ENCODE results near the gene DNAH9. TPM values are rescaled to one million over a fixed set of nuclear protein-coding genes. Genes with fewer than 3 reads are reported as not detected.
A peak's percentile ranks its signal among the peaks of the same experiment; 100 is the strongest.

Gene DNAH9
- total RNA-seq, 6 experiments from 2014 or later = not detected

DNA sequence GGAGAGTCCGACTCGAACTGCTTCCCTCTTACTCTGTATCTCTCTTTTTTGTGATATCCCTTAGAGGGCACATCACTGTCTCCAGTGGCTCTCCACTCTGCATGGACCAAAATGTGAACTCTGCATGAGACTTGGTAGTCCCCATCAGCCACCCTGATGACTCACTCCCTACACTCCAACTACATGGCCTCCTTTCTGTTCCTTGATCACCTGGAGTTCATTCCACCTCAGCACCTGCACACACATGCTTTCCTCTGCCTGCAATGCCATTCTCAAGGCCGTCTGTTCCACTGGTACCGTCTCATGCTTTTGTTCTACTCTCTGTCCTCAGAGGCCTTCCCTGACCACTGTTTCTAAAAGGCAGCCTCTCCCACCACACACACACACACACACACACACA is 109.3 kb downstream of the DNAH9 start:
- no peak for TF ChIP-seq POLR2A (IDR thresholded peaks at IDR 0.05)
- TF ChIP-seq, protein P1, sequence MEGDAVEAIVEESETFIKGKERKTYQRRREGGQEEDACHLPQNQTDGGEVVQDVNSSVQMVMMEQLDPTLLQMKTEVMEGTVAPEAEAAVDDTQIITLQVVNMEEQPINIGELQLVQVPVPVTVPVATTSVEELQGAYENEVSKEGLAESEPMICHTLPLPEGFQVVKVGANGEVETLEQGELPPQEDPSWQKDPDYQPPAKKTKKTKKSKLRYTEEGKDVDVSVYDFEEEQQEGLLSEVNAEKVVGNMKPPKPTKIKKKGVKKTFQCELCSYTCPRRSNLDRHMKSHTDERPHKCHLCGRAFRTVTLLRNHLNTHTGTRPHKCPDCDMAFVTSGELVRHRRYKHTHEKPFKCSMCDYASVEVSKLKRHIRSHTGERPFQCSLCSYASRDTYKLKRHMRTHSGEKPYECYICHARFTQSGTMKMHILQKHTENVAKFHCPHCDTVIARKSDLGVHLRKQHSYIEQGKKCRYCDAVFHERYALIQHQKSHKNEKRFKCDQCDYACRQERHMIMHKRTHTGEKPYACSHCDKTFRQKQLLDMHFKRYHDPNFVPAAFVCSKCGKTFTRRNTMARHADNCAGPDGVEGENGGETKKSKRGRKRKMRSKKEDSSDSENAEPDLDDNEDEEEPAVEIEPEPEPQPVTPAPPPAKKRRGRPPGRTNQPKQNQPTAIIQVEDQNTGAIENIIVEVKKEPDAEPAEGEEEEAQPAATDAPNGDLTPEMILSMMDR (IDR thresholded peaks at IDR 0.05) = no peak
- Histone ChIP-seq H3K4me3 (no peak overlapping the region), H3K27me3 (no peaks in the 10 kb centered on the region), H3K9me3 (no peaks in the 10 kb centered on the region), H3K27ac (no peak overlapping the region), H3K36me3 (no peaks in the 10 kb centered on the region), H3K4me1 (peaks cover 0 to 12% (median 5%) of the 10 kb centered on the region in 4 donors)
- 94% methylated on average over 4 of the region's 4 CpGs for WGBS (ENCODE audit: insufficient coverage, low coverage, low lambda C conversion rate, missing lambda C conversion rate)
- no peak for ATAC-seq
- no peak for DNase-seq
- intact Hi-C loops (cut with DNase I) = no loop called here

DNA sequence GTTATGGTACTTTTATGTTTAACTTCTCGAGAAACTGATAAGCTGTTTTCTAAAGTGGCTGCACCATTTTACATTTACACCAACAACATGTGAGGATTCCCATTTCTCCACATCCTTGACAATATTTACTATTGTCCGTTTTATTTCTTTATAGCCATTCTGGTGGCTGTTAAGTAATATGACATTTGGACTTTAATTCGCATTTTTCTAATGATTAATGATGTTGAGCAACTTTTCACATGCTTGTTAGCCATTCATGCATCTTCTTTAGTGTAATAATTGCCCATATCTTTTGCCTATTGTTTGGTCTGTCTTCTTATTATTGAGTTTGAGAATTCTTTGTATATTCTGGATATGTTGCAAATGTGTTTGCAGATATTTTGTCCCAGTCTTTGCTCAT is 114.2 kb downstream of the DNAH9 start:
- Histone ChIP-seq H3K9me3 (no peaks in the 10 kb centered on the region), H3K27me3 (no peaks in the 10 kb centered on the region), H3K4me1 (peaks cover 0 to 9% (median 0%) of the 10 kb centered on the region in 4 donors), H3K4me3 (no peak overlapping the region), H3K27ac (no peak overlapping the region), H3K36me3 (no peaks in the 10 kb centered on the region)
- no peak for DNase-seq
- WGBS (ENCODE audit: insufficient coverage, low coverage, low lambda C conversion rate, missing lambda C conversion rate) = 33% methylated on average over 3 of the region's 3 CpGs
- TF ChIP-seq, protein P1 (IDR thresholded peaks at IDR 0.05) = no peak
- no peak for TF ChIP-seq POLR2A (IDR thresholded peaks at IDR 0.05)
- peak in 1 of 4 donors; percentile 55 for ATAC-seq
- intact Hi-C loops (cut with DNase I) = no loop called here

DNA sequence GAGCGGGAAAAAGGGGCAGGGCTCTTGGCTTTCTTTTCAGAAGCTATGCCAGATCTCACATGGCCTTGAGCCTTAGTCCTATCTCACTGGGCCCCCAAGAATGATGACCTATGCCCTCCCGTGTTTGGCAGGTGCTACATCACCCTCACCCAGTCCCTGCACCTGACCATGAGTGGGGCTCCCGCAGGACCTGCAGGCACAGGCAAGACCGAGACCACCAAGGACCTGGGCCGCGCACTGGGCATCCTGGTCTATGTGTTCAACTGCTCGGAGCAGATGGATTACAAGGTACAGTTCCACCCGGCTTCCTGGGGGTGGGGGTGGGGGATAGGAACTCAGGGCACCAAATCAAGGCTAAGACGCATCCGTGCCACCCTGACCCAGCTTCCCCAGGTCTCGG is 120.9 kb downstream of the DNAH9 start:
- peak in 1 of 4 donors; percentile 43 for ATAC-seq
- Histone ChIP-seq H3K9me3 (no peaks in the 10 kb centered on the region), H3K27me3 (no peaks in the 10 kb centered on the region), H3K36me3 (no peaks in the 10 kb centered on the region), H3K4me3 (no peak overlapping the region), H3K4me1 (no peaks in the 10 kb centered on the region), H3K27ac (no peak overlapping the region)
- TF ChIP-seq, protein P1 (IDR thresholded peaks at IDR 0.05) = no peak
- TF ChIP-seq POLR2A (IDR thresholded peaks at IDR 0.05) = no peak
- intact Hi-C loops (cut with DNase I) = no loop called here
- no peak for DNase-seq
- WGBS (ENCODE audit: insufficient coverage, low coverage, low lambda C conversion rate, missing lambda C conversion rate) = 60% methylated on average over 2 of the region's 11 CpGs

DNA sequence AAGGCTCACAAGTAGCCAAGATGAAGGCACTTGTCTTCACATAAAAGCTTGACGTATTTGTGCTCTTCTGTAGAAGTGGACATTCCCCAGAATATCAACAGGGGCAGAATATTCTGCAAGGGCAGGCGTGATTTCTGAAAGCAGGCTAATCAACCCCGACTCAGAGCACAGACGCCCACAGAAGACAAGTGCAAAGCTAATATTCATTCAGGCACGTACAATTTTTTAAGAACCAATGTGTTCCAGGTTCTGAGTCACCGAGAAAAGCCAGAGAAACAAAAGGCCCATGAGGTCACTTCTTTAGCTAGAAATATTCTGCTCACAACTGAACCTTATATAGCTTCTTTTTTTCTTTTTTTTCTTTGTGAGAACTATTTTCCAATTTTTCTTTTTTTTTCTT is 121.6 kb downstream of the DNAH9 start:
- Histone ChIP-seq H3K36me3 (no peaks in the 10 kb centered on the region), H3K27ac (no peak overlapping the region), H3K4me3 (no peak overlapping the region), H3K4me1 (no peaks in the 10 kb centered on the region), H3K27me3 (no peaks in the 10 kb centered on the region), H3K9me3 (no peaks in the 10 kb centered on the region)
- intact Hi-C loops (cut with DNase I) = no loop called here
- TF ChIP-seq POLR2A (IDR thresholded peaks at IDR 0.05) = no peak
- TF ChIP-seq, protein P1 (IDR thresholded peaks at IDR 0.05) = no peak
- no peak for ATAC-seq
- DNase-seq = no peak
- WGBS (ENCODE audit: insufficient coverage, low coverage, low lambda C conversion rate, missing lambda C conversion rate) = 78% methylated on average over 6 of the region's 6 CpGs

DNA sequence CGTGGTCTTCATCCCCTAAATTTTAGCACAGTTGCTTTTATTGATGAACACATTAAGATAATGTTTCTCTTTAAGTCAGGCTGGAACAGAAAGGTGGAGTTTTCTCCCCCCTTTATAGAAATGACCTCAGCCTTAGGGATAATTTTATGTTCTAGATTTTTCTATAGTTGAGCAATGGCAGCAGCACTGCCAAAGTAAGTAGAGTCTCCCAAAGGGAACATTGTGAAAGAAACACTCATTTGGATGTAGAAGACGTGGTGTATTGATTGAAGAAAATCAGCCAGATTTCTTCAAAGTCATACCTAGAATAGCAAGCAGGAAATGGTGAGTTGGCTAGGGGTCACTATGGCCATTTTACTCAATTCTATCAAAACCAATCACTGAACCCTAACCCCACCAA is 122.5 kb downstream of the DNAH9 start:
- Histone ChIP-seq H3K4me3 (no peak overlapping the region), H3K27ac (no peak overlapping the region), H3K9me3 (no peaks in the 10 kb centered on the region), H3K27me3 (no peaks in the 10 kb centered on the region), H3K4me1 (no peaks in the 10 kb centered on the region), H3K36me3 (no peaks in the 10 kb centered on the region)
- WGBS (ENCODE audit: insufficient coverage, low coverage, low lambda C conversion rate, missing lambda C conversion rate) = 15% methylated on average over 2 of the region's 2 CpGs
- ATAC-seq (no peak), DNase-seq (no peak)
- intact Hi-C loops (cut with DNase I) = no loop called here
- TF ChIP-seq, protein P1 (IDR thresholded peaks at IDR 0.05) = no peak
- no peak for TF ChIP-seq POLR2A (IDR thresholded peaks at IDR 0.05)

Measured in right lobe of liver (tissue), 6 donors.